HepG2 (cell line): ENCODE results near the gene BAZ1A.

Experiments
- FOXK1 ChIP-seq: sonication (generic); formaldehyde crosslinking; IDR thresholded peaks from 2 replicates; pipeline ENCODE4 v1.4.0; 2020; ENCODE audit warnings: low read depth, missing genetic modification reagents, borderline replicate concordance
- KDM1A ChIP-seq: IDR thresholded peaks from 2 replicates; pipeline ENCODE4 v1.6.1; 2016; ENCODE audit warnings: missing compliant biosample characterization
- MAFF ChIP-seq: IDR thresholded peaks from 2 replicates; pipeline ENCODE4 v1.6.1; 2011; ENCODE audit warnings: low read depth, low read length, improper control_type of control experiment
- POLR2AphosphoS5 ChIP-seq: IDR thresholded peaks from 2 replicates; pipeline ENCODE4 v1.6.1; 2012; ENCODE audit warnings: low read depth, low read length
- TCF12 ChIP-seq, 2 experiments: fragments of 450-650 bp in 1 of 2; sonication (generic) in 1 of 2; formaldehyde crosslinking in 1 of 2; IDR thresholded peaks; 2 replicates each; pipeline versions ENCODE4 v1.6.1 to v1.8.0; 2017 to 2022; ENCODE audit warnings: antibody characterized with exemption in 1 of 2, mild to moderate bottlenecking in 1 of 2, missing genetic modification reagents in 1 of 2, moderate library complexity in 1 of 2
- ZBTB8A ChIP-seq: sonication (generic); formaldehyde crosslinking; IDR thresholded peaks from 2 replicates; pipeline ENCODE4 v1.4.0; 2020; ENCODE audit warnings: mild to moderate bottlenecking, low read depth, missing genetic modification reagents, borderline replicate concordance
- TF ChIP-seq, protein P1 (sequence below): sonication (generic); formaldehyde crosslinking; IDR thresholded peaks from 2 replicates; pipeline ENCODE4 v1.5.0; 2020; ENCODE audit warnings: mild to moderate bottlenecking, missing genetic modification reagents, moderate library complexity

DNA sequence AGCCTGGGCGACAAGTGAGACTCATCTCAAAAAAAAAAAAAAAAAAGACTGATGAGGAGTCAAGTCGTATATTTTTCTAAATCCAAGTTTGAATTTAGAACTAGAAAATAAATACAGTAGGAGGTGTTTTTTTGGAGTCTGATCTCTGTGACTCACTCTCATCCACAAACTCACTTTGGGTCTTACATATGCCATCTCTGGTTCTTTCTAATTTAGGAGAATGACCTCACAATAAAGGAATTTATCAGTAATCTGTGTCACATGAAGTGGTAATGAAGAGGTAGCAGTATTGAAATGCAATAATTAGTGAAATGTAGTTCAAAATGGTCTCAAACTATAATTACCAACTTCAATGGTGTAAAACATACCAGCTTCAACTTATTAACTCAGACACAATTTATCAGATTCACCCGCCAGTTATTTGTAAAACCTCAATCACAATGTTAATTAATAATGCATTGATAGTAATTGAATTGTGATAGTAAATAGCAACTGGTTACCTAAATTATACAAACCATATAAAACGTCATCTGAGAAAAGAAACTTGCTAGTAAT is 156.3 kb downstream of the BAZ1A start:
- no peak for TF ChIP-seq ZBTB8A (CRISPR knock-in tag)
- no peak for TF ChIP-seq POLR2AphosphoS5
- TF ChIP-seq FOXK1 (CRISPR knock-in tag), result no peak
- no peak for TF ChIP-seq MAFF
- TF ChIP-seq, protein P1, sequence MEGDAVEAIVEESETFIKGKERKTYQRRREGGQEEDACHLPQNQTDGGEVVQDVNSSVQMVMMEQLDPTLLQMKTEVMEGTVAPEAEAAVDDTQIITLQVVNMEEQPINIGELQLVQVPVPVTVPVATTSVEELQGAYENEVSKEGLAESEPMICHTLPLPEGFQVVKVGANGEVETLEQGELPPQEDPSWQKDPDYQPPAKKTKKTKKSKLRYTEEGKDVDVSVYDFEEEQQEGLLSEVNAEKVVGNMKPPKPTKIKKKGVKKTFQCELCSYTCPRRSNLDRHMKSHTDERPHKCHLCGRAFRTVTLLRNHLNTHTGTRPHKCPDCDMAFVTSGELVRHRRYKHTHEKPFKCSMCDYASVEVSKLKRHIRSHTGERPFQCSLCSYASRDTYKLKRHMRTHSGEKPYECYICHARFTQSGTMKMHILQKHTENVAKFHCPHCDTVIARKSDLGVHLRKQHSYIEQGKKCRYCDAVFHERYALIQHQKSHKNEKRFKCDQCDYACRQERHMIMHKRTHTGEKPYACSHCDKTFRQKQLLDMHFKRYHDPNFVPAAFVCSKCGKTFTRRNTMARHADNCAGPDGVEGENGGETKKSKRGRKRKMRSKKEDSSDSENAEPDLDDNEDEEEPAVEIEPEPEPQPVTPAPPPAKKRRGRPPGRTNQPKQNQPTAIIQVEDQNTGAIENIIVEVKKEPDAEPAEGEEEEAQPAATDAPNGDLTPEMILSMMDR (CRISPR knock-in tag), result no peak
- no peak for TF ChIP-seq TCF12 (IDR thresholded peaks at IDR 0.05)
- TF ChIP-seq TCF12 (CRISPR knock-in tag; IDR thresholded peaks at IDR 0.05), result no peak
- no peak for TF ChIP-seq KDM1A
